Measurements from ENCODE around the gene ATRX. TPM values are rescaled to one million over a fixed set of nuclear protein-coding genes. Genes with fewer than 3 reads are reported as not detected.

ATRX gene
- 356 TPM for total RNA-seq

GRCh38 chrX:77785486-77786364 lies at the start of gene ATRX:
Gene ATRX (minus strand): TSS chrX:77786216. CDS start chrX:77786001, 215 bp downstream.

Small RNA genes lying within 50 kb of the gene (small RNA-seq; reads per million reads assigned to genes)
- not detected for gene FABP5P15 (ENCODE audit: low replicate concordance)

Other genes starting within 250 kb of the ATRX start
- gene MAGT1, start 109.2 kb upstream of the ATRX start, total RNA-seq: 14.7 TPM
- gene COX7B, start 113.3 kb upstream of the ATRX start, total RNA-seq: 128 TPM
- 21.0 TPM for gene ATP7A, start 124.5 kb upstream of the ATRX start, total RNA-seq
- not detected for gene PGAM4, start 183.4 kb upstream of the ATRX start, total RNA-seq

All from parietal lobe (tissue), 2 donors.